Smooth muscle cell (in vitro differentiated cells): ENCODE results near the gene MAP7. TPM values are rescaled to one million over a fixed set of nuclear protein-coding genes. Genes with fewer than 3 reads are reported as not detected.

Source experiments
- DNase-seq: peaks from one replicate; lab custom pipeline; 2025; ENCODE audit not compliant: unreplicated experiment; lab: John Stamatoyannopoulos, UW
- H2AFZ ChIP-seq: fragments of 200-600 bp; sonication (generic); 2 replicates; pipeline ENCODE4 v1.6.0; 2016; ENCODE audit warnings: antibody characterized with exemption, low read depth, mild to moderate bottlenecking
- H3F3A ChIP-seq: fragments of 200-600 bp; sonication (generic); 2 replicates; pipeline ENCODE4 v1.6.0; 2017; ENCODE audit warnings: antibody characterized with exemption, low read depth
- H3K27ac ChIP-seq: fragments of 200-600 bp; sonication (generic); 2 replicates; pipeline ENCODE4 v1.5.1; 2016; ENCODE audit warnings: low read depth, mild to moderate bottlenecking
- H3K27me3 ChIP-seq: fragments of 200-600 bp; sonication (generic); 2 replicates; pipeline ENCODE4 v1.6.1; 2016; ENCODE audit warnings: low read depth, mild to moderate bottlenecking
- H3K36me3 ChIP-seq: fragments of 200-600 bp; sonication (generic); 2 replicates; pipeline ENCODE4 v1.5.1; 2016; ENCODE audit warnings: low read depth
- H3K4me1 ChIP-seq: fragments of 200-600 bp; sonication (generic); 2 replicates; pipeline ENCODE4 v1.5.1; 2016; ENCODE audit warnings: low read depth
- H3K4me2 ChIP-seq: fragments of 200-600 bp; sonication (generic); 2 replicates; pipeline ENCODE4 v1.6.0; 2016; ENCODE audit warnings: mild to moderate bottlenecking
- H3K4me3 ChIP-seq: fragments of 200-600 bp; sonication (generic); 2 replicates; pipeline ENCODE4 v1.5.1; 2016; ENCODE audit warnings: mild to moderate bottlenecking
- H3K79me2 ChIP-seq: fragments of 200-600 bp; sonication (generic); 2 replicates; pipeline ENCODE4 v1.6.0; 2016; ENCODE audit warnings: low read depth, mild to moderate bottlenecking
- H3K9ac ChIP-seq: fragments of 200-600 bp; sonication (generic); 2 replicates; pipeline ENCODE4 v1.6.0; 2016; ENCODE audit warnings: low read depth
- H3K9me3 ChIP-seq: fragments of 200-600 bp; sonication (generic); replicated peaks from 2 replicates; pipeline ENCODE4 v1.5.1; 2016; ENCODE audit warnings: low read depth
- H4K20me1 ChIP-seq: fragments of 200-600 bp; sonication (generic); 2 replicates; pipeline ENCODE4 v1.6.0; 2016; ENCODE audit warnings: low read depth
- WGBS: methylation state at CpG from one replicate; pipeline ENCODE4 v1.1.7; 2016; ENCODE audit warnings: low lambda C conversion rate; 5-methylcytosine and 5-hydroxymethylcytosine counted together
- polyA plus RNA-seq: library from polyadenylated mRNA; unstranded; fragments of >200 nt; fragmentation: Nextera tagmentation; extraction: Ambion mirVana; gene quantifications from 2 replicates; pipeline ENCODE4 v1.2.1, GENCODE V29; 2016
- total RNA-seq: library from RNA; depleted of rRNA; stranded (reverse); fragments of >200 nt; gene quantifications from 2 replicates; pipeline ENCODE4 v1.2.3, GENCODE V29; 2014
- TF ChIP-seq, protein P1 (sequence below): fragments of 200-600 bp; sonication (generic); IDR thresholded peaks from 2 replicates; pipeline ENCODE4 v1.5.1; 2017; ENCODE audit warnings: borderline replicate concordance, mild to moderate bottlenecking, antibody characterized with exemption; ENCODE audit not compliant: insufficient read depth, poor library complexity, severe bottlenecking

Gene MAP7
- total and polyA plus RNA-seq, 2 experiments from 2014 or later = 1.6 to 8.2 TPM

- Histone ChIP-seq H4K20me1 (no peaks in the 10 kb centered on the region), H3K9ac (no peak overlapping the region), H3K27me3 (no peaks in the 10 kb centered on the region), H3K27ac (peak overlapping the region; percentile 90), H3F3A (no peaks in the 10 kb centered on the region), H3K36me3 (no peaks in the 10 kb centered on the region), H3K4me2 (no peak overlapping the region), H2AFZ (no peak overlapping the region), H3K9me3 (no peaks in the 10 kb centered on the region), H3K4me3 (no peak overlapping the region), H3K79me2 (no peaks in the 10 kb centered on the region), H3K4me1 (no peaks in the 10 kb centered on the region)
- 98% methylated on average over 8 of the region's 8 CpGs for WGBS
- DNase-seq = no peak
- TF ChIP-seq, protein P1, sequence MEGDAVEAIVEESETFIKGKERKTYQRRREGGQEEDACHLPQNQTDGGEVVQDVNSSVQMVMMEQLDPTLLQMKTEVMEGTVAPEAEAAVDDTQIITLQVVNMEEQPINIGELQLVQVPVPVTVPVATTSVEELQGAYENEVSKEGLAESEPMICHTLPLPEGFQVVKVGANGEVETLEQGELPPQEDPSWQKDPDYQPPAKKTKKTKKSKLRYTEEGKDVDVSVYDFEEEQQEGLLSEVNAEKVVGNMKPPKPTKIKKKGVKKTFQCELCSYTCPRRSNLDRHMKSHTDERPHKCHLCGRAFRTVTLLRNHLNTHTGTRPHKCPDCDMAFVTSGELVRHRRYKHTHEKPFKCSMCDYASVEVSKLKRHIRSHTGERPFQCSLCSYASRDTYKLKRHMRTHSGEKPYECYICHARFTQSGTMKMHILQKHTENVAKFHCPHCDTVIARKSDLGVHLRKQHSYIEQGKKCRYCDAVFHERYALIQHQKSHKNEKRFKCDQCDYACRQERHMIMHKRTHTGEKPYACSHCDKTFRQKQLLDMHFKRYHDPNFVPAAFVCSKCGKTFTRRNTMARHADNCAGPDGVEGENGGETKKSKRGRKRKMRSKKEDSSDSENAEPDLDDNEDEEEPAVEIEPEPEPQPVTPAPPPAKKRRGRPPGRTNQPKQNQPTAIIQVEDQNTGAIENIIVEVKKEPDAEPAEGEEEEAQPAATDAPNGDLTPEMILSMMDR = no peak
Observed at GRCh38 chr6:136594671-136595070, 44.4 kb upstream of the MAP7 start.

DNA sequence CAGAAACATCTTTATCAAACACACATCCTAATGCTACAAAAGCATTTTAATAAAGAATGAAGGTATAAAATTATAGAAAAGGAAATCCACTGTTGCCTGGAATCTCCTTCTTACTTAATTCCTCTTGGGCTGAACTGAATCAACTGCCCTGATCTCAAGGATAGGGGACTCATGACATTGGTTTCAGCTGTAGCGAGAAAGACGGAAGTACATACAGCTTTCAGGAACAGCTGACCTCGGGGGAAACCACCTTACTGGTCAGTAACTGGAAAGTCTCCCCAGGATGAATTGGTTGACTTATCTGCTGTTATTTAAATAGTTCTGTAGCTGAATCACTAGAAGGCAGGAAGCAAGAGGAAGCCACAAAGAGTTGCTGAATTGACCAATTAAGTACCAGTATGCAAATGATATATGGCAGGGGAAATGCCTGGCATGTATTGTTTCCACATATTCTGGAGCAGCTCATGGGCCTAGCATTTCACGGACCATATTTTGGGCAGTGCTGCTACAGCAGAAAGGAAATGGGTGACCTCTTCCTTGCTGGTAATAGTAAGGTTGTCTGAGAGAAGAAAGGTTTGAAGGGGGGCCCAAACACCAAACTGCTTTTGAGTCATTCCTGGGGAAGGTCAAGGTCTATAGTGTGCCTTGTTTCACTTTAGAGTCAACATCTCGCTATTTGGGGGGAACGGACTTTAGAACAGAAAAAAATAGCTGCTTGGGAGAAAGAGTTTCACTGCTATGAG lies 43.7 kb upstream of the MAP7 start:
- Histone ChIP-seq H3F3A (no peaks in the 10 kb centered on the region), H3K79me2 (no peaks in the 10 kb centered on the region), H4K20me1 (no peaks in the 10 kb centered on the region), H3K9ac (peak overlapping the region; percentile 57), H3K9me3 (no peaks in the 10 kb centered on the region), H3K27me3 (no peaks in the 10 kb centered on the region), H3K36me3 (no peaks in the 10 kb centered on the region), H3K4me3 (no peak overlapping the region), H3K4me2 (peak overlapping the region; percentile 50), H3K27ac (peak overlapping the region; percentile 90), H3K4me1 (no peaks in the 10 kb centered on the region), H2AFZ (no peak overlapping the region)
- no peak for DNase-seq
- WGBS = 47% methylated on average over 6 of the region's 6 CpGs
- TF ChIP-seq, protein P1 = no peak

DNA sequence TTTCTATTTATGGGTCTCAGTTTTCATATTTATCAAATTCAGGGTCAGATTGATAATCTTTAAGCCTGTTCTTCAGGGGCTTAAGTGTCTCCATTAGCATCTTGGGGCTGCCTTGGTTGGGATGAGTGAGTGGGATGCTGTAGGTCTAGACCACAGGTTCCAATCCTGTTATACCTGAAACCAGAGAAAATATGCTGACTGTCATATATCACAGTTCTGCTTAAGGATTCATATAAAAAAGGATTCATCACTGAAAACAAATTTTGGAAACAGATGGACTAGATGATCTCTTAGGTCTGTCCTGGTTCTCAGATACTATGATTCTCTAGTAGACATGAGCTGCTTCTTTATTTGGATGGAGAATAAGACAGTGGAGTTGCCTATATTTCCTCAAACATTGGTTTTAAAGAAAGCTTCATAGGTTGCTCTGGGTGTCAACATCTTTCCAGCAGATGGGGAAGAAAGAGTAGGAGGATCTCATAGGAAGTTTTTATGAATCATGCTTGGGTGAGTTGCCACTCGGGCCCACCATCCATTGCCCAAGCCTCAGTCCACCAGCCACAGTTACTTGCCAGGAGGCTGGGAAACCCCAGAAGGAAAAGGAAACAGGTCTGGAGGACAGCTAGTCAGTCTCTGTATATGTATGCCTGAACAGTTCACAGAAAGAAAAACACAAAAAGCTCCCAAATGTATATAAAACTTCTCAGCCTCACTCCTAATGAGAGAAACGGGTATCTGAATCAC lies 42.9 kb upstream of the MAP7 start:
- Histone ChIP-seq H3K9ac (peak overlapping the region; percentile 57), H3K27ac (peak overlapping the region; percentile 90), H2AFZ (no peak overlapping the region), H3K4me3 (no peak overlapping the region), H3K4me2 (peak overlapping the region; percentile 50), H3F3A (no peaks in the 10 kb centered on the region), H3K9me3 (no peaks in the 10 kb centered on the region), H4K20me1 (no peaks in the 10 kb centered on the region), H3K79me2 (no peaks in the 10 kb centered on the region), H3K36me3 (no peaks in the 10 kb centered on the region), H3K4me1 (no peaks in the 10 kb centered on the region), H3K27me3 (no peaks in the 10 kb centered on the region)
- DNase-seq = no peak
- TF ChIP-seq, protein P1 = no peak
- 69% methylated on average over 2 of the region's 2 CpGs for WGBS
